ENCODE results near the gene PHLDA2. TPM values are rescaled to one million over a fixed set of nuclear protein-coding genes. Genes with fewer than 3 reads are reported as not detected.

PHLDA2 gene
- 252 and 269 TPM in 2 replicates for polyA plus RNA-seq (2013)

DNA sequence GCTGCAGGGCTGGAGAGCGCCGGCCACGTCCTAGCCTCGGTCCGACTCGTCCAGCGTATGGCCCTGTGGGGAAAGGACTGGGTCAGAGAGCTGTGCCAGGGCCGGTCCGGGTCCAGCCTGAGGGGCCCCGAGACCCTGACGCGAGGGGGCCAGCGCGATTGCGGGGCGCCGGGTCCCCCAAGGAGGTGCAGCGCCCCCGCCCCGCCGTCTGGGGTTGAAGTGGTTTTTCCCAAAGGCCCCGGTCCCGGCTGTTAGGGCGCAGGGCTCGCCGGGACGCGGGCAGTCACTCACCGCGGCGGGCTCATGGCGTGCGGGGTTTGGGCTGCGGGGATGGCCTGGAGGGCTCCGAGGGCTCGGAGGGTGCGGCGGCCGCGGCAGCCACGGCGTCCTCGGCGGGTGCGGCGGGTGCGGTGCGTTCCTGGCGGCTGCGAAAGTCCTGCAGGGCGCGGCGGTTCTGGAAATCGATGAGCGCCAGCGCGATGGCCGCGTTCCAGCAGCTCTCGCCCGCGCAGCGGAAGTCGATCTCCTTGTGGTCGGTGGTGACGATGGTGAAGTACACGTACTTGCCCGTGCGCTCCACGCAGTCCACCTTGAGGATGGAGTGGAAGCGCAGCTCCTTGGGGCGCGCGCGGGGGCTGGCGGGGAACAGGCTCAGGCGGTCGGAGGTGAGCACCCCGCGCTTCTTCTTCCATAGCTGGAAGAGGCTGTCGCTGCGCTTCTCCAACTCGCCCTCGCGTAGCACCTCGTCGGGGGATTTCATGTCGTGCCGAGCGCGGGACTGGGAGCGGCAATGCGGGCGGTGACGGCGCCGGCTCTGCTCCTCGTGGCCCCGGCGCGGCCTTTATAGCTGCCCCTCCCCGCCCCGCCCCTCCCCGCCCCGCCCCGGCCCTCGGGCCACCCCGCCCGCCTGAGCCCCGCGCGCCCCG, at the start of gene PHLDA2:
TSS of gene PHLDA2 (minus strand) at position 816 of the 926 bp plus-strand sequence. CDS start at position 760, 56 bp downstream.
- H3K4me3 ChIP-seq (ENCODE audit: low read depth, low read length): peak within 1 kb of the TSS; percentile 68
- peak within 1 kb of the TSS; percentile 31 for H4K91ac ChIP-seq (ENCODE audit: low read depth, low read length)
- H3K9me3 ChIP-seq (ENCODE audit: insufficient read depth, low read depth, low read length): peaks cover 14% of the 10 kb centered on the region
- peak within 1 kb of the TSS; percentile 64 for H4K12ac ChIP-seq (ENCODE audit: low read depth, low read length)
- H3K36me3 ChIP-seq (ENCODE audit: control insufficient read depth in 1 of 2, insufficient read depth in 2 of 2, low read length in 2 of 2): no peaks in the 10 kb centered on the region
- H4K8ac ChIP-seq (ENCODE audit: low read depth, low read length): peak within 1 kb of the TSS; percentile 74
- H2BK12ac ChIP-seq (ENCODE audit: low read length): peak within 1 kb of the TSS; percentile 84
- H3K27ac ChIP-seq (ENCODE audit: low read depth, low read length): peak within 1 kb of the TSS; percentile 12
- H3K18ac ChIP-seq (ENCODE audit: low read length): peak within 1 kb of the TSS; percentile 48
- H3K4me1 ChIP-seq (ENCODE audit: control insufficient read depth in 1 of 2, insufficient read depth in 2 of 2, low read length in 2 of 2): peaks cover 15 to 29% of the 10 kb centered on the region in 2 experiments
- peak within 1 kb of the TSS; percentile 27 for H2AK5ac ChIP-seq (ENCODE audit: low read length)
- peak within 1 kb of the TSS; percentile 23 for H2BK120ac ChIP-seq (ENCODE audit: insufficient read depth, low read length, poor library complexity)
- no peak within 1 kb of the TSS for H3K23ac ChIP-seq (ENCODE audit: low read length)
- peaks cover 5% of the 10 kb centered on the region for H3K79me1 ChIP-seq (ENCODE audit: low read length)
- no peak within 1 kb of the TSS for H3K4ac ChIP-seq (ENCODE audit: low read depth, low read length)
- H3K4me2 ChIP-seq (ENCODE audit: low read length): peak within 1 kb of the TSS; percentile 60
- DNase-seq: peak; percentile 48 to 70
- H2BK5ac ChIP-seq (ENCODE audit: low read depth, low read length, poor library complexity): no peak within 1 kb of the TSS
- H2AFZ ChIP-seq (ENCODE audit: insufficient read depth, low read length, poor library complexity): peak within 1 kb of the TSS; percentile 78
- H3K9ac ChIP-seq (ENCODE audit: low read length): peak within 1 kb of the TSS; percentile 8
- peaks cover 36% of the 10 kb centered on the region for H3K27me3 ChIP-seq (ENCODE audit: insufficient read depth, low read length)
- peak within 1 kb of the TSS; percentile 68 for H3K14ac ChIP-seq (ENCODE audit: low read length)
- no CpG with 5 or more reads among the region's 113 CpGs for WGBS (ENCODE audit: extremely low coverage, insufficient coverage, insufficient read length)
- no peaks in the 10 kb centered on the region for H3K79me2 ChIP-seq (ENCODE audit: control insufficient read depth, insufficient read depth, low read length, poor library complexity)

- Histone ChIP-seq H4K91ac (ENCODE audit: low read depth, low read length) (no peak overlapping the region), H3K27ac (ENCODE audit: low read depth, low read length) (no peak overlapping the region), H2AFZ (ENCODE audit: insufficient read depth, low read length, poor library complexity) (no peak overlapping the region), H3K4me3 (ENCODE audit: low read depth, low read length) (no peak overlapping the region), H3K36me3 (ENCODE audit: control insufficient read depth in 1 of 2, insufficient read depth in 2 of 2, low read length in 2 of 2) (peaks cover 20 to 50% of the 10 kb centered on the region in 2 experiments), H3K4me2 (ENCODE audit: low read length) (no peak overlapping the region), H2AK5ac (ENCODE audit: low read length) (no peak overlapping the region), H3K23ac (ENCODE audit: low read length) (no peak overlapping the region), H3K79me2 (ENCODE audit: control insufficient read depth, insufficient read depth, low read length, poor library complexity) (peaks cover 6% of the 10 kb centered on the region), H3K9ac (ENCODE audit: low read length) (no peak overlapping the region), H3K4ac (ENCODE audit: low read depth, low read length) (no peak overlapping the region), H3K79me1 (ENCODE audit: low read length) (no peaks in the 10 kb centered on the region), H3K9me3 (ENCODE audit: insufficient read depth, low read depth, low read length) (no peaks in the 10 kb centered on the region), H4K12ac (ENCODE audit: low read depth, low read length) (no peak overlapping the region), H3K27me3 (ENCODE audit: insufficient read depth, low read length) (no peaks in the 10 kb centered on the region), H3K4me1 (ENCODE audit: control insufficient read depth in 1 of 2, insufficient read depth in 2 of 2, low read length in 2 of 2) (no peaks in the 10 kb centered on the region), H2BK5ac (ENCODE audit: low read depth, low read length, poor library complexity) (no peak overlapping the region), H2BK120ac (ENCODE audit: insufficient read depth, low read length, poor library complexity) (no peak overlapping the region), H2BK12ac (ENCODE audit: low read length) (no peak overlapping the region), H4K8ac (ENCODE audit: low read depth, low read length) (no peak overlapping the region), H3K14ac (ENCODE audit: low read length) (no peak overlapping the region), H3K18ac (ENCODE audit: low read length) (no peak overlapping the region)
- no CpG with 5 or more reads among the region's 7 CpGs for WGBS (ENCODE audit: extremely low coverage, insufficient coverage, insufficient read length)
- DNase-seq: no peak
These were observed 47.9 kb upstream of the PHLDA2 start for GRCh38 chr11:2977113-2977512.

GRCh38 chr11:2976294-2977063, 47.3 kb upstream of the PHLDA2 start:
- H3K18ac ChIP-seq (ENCODE audit: low read length): no peak overlapping the region
- no peak overlapping the region for H3K14ac ChIP-seq (ENCODE audit: low read length)
- H4K12ac ChIP-seq (ENCODE audit: low read depth, low read length): no peak overlapping the region
- no peak overlapping the region for H3K4me2 ChIP-seq (ENCODE audit: low read length)
- H3K36me3 ChIP-seq (ENCODE audit: control insufficient read depth in 1 of 2, insufficient read depth in 2 of 2, low read length in 2 of 2): peaks cover 20 to 55% of the 10 kb centered on the region in 2 experiments
- peak; percentile 21 to 56 for DNase-seq
- no peak overlapping the region for H2AK5ac ChIP-seq (ENCODE audit: low read length)
- no peak overlapping the region for H2BK5ac ChIP-seq (ENCODE audit: low read depth, low read length, poor library complexity)
- H3K9me3 ChIP-seq (ENCODE audit: insufficient read depth, low read depth, low read length): no peaks in the 10 kb centered on the region
- H2AFZ ChIP-seq (ENCODE audit: insufficient read depth, low read length, poor library complexity): no peak overlapping the region
- no peak overlapping the region for H2BK120ac ChIP-seq (ENCODE audit: insufficient read depth, low read length, poor library complexity)
- H4K91ac ChIP-seq (ENCODE audit: low read depth, low read length): no peak overlapping the region
- H3K4me1 ChIP-seq (ENCODE audit: control insufficient read depth in 1 of 2, insufficient read depth in 2 of 2, low read length in 2 of 2): no peaks in the 10 kb centered on the region
- H2BK12ac ChIP-seq (ENCODE audit: low read length): no peak overlapping the region
- no peak overlapping the region for H3K4ac ChIP-seq (ENCODE audit: low read depth, low read length)
- no peaks in the 10 kb centered on the region for H3K79me1 ChIP-seq (ENCODE audit: low read length)
- H3K79me2 ChIP-seq (ENCODE audit: control insufficient read depth, insufficient read depth, low read length, poor library complexity): peaks cover 4% of the 10 kb centered on the region
- no peaks in the 10 kb centered on the region for H3K27me3 ChIP-seq (ENCODE audit: insufficient read depth, low read length)
- no peak overlapping the region for H3K23ac ChIP-seq (ENCODE audit: low read length)
- no peak overlapping the region for H3K9ac ChIP-seq (ENCODE audit: low read length)
- H3K27ac ChIP-seq (ENCODE audit: low read depth, low read length): no peak overlapping the region
- no CpG with 5 or more reads among the region's 6 CpGs for WGBS (ENCODE audit: extremely low coverage, insufficient coverage, insufficient read length)
- H3K4me3 ChIP-seq (ENCODE audit: low read depth, low read length): no peak overlapping the region
- H4K8ac ChIP-seq (ENCODE audit: low read depth, low read length): no peak overlapping the region

- H3K18ac ChIP-seq (ENCODE audit: low read length): no peak overlapping the region
- no peak overlapping the region for H2BK120ac ChIP-seq (ENCODE audit: insufficient read depth, low read length, poor library complexity)
- H4K12ac ChIP-seq (ENCODE audit: low read depth, low read length): no peak overlapping the region
- H2AFZ ChIP-seq (ENCODE audit: insufficient read depth, low read length, poor library complexity): no peak overlapping the region
- H3K4me2 ChIP-seq (ENCODE audit: low read length): no peak overlapping the region
- H3K79me2 ChIP-seq (ENCODE audit: control insufficient read depth, insufficient read depth, low read length, poor library complexity): peaks cover 1% of the 10 kb centered on the region
- no peak overlapping the region for H3K4me3 ChIP-seq (ENCODE audit: low read depth, low read length)
- H3K36me3 ChIP-seq (ENCODE audit: control insufficient read depth in 1 of 2, insufficient read depth in 2 of 2, low read length in 2 of 2): peaks cover 22 to 59% of the 10 kb centered on the region in 2 experiments
- DNase-seq: peak; percentile 53 to 66
- WGBS (ENCODE audit: extremely low coverage, insufficient coverage, insufficient read length): no CpG with 5 or more reads among the region's 4 CpGs
- H3K27ac ChIP-seq (ENCODE audit: low read depth, low read length): no peak overlapping the region
- H2BK5ac ChIP-seq (ENCODE audit: low read depth, low read length, poor library complexity): no peak overlapping the region
- H3K23ac ChIP-seq (ENCODE audit: low read length): no peak overlapping the region
- no peak overlapping the region for H3K4ac ChIP-seq (ENCODE audit: low read depth, low read length)
- no peak overlapping the region for H3K9ac ChIP-seq (ENCODE audit: low read length)
- no peak overlapping the region for H3K14ac ChIP-seq (ENCODE audit: low read length)
- no peak overlapping the region for H4K91ac ChIP-seq (ENCODE audit: low read depth, low read length)
- no peak overlapping the region for H4K8ac ChIP-seq (ENCODE audit: low read depth, low read length)
- no peak overlapping the region for H2AK5ac ChIP-seq (ENCODE audit: low read length)
- no peaks in the 10 kb centered on the region for H3K9me3 ChIP-seq (ENCODE audit: insufficient read depth, low read depth, low read length)
- H2BK12ac ChIP-seq (ENCODE audit: low read length): no peak overlapping the region
- no peaks in the 10 kb centered on the region for H3K79me1 ChIP-seq (ENCODE audit: low read length)
- H3K4me1 ChIP-seq (ENCODE audit: control insufficient read depth in 1 of 2, insufficient read depth in 2 of 2, low read length in 2 of 2): no peaks in the 10 kb centered on the region
- no peaks in the 10 kb centered on the region for H3K27me3 ChIP-seq (ENCODE audit: insufficient read depth, low read length)
These were observed 46.4 kb upstream of the PHLDA2 start for GRCh38 chr11:2975594-2975993.
